HG03280 (cell line): ENCODE results near the gene TAF4B.
"Not testable (repeated sequence)": the region's sequence is repeated elsewhere in the genome, so short reads cannot be mapped to it uniquely, and the experiment has no call there.

Experiments
- ATAC-seq: cut with Tn5 transposase; IDR thresholded peaks from one replicate; pipeline ENCODE4 v1.9.1; 2021; ENCODE audit warnings: mild to moderate bottlenecking, moderate library complexity; ENCODE audit not compliant: unreplicated experiment

The TAF4B gene

DNA sequence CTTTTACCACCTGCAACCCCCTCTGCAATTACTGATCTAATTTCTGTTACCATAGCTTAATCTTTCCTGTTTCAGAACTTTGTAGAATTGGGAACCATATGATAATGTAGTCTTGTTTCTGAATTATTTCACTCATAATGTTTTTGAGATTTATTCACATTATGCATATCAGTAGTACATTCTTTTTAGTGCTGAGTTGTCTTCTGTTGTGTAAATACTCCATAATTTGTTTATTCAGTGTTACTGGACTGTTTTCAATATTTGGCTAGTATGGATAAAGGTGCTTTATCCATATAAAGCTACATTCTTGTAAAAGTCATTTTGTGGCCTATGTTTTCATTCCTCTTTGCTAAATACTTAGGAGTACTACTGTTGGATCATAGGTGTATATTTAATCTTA, 152.5 kb downstream of the TAF4B start:
- ATAC-seq = no peak

DNA sequence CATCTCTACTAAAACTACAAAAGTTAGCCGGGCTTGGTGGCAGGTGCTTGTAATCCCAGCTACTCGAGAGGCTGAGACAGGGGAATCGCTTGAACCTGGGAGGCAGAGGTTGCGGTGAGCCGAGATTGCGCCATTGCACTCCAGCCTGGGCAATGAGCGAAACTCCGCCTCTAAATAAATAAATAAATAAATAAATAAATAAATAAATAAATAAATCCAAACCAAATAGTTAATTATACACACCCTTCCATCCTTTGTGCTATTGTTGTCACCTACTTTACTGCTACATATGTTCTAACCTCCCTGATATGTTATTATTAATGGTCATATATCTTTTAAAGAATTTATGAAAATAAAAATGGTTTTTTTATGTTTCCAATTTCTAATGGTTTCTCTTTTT, 155.3 kb downstream of the TAF4B start:
- not testable (repeated sequence) for ATAC-seq

DNA sequence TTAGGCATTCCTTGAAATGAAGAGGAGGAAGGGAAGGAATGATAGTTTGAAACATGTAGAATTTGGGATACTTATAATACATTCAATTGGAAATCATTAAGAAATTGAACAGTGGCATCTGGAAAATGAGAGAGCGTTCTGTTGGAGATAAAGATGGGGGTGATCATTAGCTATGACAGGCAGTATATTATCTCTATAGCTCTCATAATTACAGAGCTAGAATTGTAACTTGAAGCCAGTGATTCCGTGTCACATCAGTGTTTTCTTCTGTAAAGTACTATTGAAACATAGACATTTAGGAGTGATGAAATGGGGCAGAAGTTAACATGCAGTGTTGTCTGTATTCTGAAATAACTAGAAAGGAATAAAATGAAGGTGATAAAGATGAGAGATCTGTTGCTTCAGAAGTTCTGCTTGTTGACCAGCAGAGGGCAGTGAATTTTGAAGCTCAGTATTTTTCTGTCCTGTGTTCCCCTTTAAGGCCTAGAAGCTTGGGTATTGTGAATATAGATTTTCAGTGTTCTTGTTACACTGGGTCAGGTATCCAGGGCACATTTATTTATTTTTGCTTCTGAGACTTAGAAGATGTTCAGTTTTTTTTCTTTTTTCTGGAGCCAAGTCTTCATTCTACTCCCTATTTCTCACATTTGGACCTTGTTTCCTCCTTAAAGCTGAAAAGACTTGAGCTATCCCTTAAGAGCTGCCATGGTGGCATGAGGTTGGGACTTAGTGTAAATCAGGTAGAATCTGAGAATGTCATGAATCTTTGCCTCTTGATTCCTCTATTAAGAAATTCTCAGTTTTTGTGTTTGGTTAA, 157.4 kb downstream of the TAF4B start:
- peak; percentile 82 for ATAC-seq

DNA sequence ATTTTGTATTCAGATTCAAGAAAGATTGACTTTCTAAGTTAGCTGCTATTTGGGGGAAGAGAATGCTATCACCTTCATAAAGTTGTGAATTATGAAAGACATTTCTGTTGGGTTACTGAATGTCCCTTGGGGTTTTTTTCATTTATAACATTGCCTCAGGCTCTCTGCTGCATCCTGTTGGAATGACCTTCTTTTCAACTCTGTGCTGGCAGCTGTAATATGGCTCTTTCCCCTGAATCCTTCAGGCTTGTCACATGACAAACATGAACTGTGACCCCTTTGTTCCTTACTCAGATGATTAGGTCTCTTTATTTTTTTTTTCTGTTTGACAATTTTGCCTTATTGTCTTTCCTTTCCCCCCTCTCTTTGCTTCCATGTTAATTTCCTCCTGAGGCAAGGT, 159.8 kb downstream of the TAF4B start:
- no peak for ATAC-seq

DNA sequence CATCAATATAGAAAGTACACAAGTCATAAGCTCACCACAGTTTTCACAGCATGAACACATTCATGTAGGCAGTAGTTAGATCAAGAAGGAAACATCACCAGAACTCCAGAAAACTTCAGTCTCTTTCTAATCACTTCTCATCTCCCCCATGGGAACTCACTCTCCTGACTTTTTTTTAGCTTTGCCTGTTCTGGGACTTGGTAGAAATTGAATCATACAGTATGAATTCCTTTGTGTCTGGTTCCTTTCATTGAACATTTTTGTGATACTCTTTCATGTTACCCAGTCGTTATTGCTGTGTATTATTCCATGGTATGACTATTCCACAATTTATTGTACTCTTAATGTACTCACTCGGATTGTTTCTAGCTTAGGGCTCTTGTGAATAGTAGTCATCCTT, 160.2 kb downstream of the TAF4B start:
- no peak for ATAC-seq

DNA sequence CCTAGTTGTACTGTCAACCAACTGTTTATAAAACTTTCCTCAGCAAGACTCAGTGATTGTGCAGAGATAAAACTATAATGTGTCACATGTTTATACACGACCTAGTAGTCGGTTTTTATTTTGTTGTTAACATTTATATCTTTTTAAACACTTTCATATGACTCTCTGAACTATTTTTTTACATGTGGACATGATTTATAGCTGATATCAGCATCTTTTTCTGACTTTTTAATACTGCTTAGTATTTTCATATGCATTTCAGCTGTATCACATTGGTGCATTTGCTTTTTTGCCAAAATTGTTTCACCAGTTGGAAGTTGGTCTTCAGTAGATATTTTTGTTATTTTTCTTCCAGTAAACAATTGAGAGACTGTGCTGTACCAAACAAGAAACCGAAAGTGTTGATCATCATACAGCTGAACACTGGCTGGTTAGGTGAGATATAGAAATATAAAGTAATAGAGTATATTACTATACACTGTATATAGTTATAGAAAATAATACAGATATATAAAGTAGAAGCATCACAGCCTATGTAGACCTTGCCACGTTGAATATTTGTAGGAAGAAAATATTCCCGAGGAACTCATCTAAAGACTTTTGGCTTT, 167.9 kb downstream of the TAF4B start:
- ATAC-seq = no peak

DNA sequence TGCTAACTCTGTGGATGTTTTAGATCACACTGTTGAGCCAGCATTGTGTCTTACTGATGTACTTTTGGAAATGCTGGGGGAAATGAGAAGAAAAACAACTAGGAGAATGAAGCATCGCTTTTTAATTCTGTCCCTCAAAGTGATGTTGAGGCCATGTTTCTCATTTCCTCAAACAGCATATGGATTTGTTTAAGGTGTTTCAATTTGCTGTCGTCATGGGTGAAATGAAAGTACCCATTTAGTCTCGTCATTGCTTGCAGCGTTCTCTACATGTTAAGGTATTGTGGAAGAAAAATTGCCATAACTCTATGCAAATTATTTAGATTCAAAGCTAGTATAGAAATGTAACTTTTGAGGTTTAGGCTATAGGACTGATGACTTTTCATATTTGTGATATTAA, 170.8 kb downstream of the TAF4B start:
- no peak for ATAC-seq

DNA sequence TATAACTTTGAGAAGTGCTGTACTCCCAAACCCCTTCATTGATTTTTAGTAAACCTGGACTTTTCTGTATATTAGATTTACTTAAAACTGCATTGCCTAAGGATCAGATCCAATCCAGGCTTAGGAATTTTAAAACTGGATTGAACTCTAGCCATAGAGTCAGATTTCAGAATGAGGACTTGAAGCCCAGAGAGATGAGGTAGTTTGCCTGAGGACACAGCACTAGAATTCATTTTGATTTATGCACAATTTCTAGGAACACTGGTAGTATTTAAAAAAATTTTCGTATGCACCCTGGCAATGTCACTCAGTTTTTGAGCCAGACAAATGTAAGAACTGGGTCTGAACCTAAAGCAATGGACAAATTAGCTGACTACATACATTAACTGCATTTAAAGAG, 177.2 kb downstream of the TAF4B start:
- no peak for ATAC-seq

DNA sequence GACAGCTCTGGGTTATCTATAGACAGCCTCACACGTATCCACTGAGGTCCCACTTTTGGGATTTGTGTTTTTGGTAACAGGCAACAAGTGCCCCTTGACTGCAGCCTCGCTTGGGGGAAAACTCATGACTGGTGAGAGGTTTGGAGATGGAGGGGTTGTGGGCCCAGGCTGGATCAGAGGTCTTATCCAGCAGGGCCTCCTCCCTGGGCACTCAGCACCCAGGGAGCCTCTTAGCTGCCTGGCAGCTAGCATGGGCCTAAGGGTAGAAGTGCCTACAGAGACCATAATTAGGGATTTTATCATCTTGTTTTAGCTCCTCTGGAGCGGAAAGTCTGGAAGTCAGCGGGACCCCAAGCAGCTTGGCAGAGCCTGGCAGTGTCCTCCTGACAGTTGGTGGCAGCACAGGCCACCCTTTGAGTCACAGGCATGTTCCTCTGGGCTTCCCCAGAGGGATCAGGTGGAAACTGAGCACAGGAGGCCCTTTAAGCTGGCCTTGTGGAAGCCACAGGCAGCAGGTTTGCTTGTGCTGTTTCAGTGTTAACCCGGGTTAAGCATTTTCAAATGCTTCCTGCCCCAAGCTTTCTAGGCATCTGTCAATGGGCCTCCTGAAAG, 179.1 kb downstream of the TAF4B start:
- peak; percentile 60 for ATAC-seq

DNA sequence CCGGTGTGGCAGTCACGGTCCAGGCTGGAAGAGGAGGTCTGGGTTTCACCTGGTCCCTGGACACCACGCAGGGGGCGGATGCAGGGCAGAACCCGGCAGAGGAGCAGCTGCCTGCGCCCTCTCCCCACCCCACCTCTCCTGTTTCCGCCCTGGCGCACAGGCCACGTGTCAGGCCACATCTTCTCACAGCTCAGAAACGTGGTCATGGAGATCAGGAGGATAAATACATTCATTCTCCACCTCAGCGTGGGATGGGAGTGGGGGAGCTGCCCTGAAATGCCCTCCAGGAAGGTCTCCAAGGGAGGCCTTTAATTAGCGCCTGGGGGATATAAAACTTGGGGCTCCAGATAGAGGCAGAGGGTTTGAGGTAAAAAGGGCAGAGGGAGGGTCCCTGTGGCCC, 180.1 kb downstream of the TAF4B start:
- no peak for ATAC-seq

DNA sequence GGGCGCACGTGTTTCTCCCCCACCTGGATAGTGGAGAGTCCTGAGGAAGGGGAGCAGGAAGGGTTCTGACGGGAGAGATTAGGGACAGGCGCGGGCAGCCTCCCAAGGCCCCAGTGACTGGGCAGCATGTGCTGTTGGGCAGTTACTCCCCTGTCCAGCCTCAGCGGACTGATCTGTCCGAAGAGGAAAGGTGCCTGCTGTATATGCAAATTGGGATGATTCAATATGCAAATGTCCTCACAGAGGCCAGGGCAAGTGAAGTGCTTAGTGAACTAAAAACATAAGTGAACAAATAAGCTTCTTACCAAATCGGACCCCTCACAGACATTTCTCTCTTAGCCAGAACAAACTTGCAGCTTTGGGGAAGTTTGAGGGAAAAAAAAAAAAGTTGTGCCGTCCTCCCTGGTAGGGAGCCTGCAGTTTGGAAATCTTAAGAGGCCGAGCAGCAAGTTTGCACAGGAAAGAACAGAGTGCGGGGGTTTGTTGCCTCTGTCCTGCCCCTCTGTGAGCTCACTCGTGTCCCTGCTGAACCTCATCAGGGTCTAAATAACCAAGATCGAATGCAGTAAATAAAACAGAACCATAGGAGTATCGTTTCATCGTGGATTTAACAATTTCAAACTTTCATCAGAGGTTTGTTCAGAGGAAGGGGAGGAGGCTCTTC, 180.7 kb downstream of the TAF4B start:
- ATAC-seq = no peak

DNA sequence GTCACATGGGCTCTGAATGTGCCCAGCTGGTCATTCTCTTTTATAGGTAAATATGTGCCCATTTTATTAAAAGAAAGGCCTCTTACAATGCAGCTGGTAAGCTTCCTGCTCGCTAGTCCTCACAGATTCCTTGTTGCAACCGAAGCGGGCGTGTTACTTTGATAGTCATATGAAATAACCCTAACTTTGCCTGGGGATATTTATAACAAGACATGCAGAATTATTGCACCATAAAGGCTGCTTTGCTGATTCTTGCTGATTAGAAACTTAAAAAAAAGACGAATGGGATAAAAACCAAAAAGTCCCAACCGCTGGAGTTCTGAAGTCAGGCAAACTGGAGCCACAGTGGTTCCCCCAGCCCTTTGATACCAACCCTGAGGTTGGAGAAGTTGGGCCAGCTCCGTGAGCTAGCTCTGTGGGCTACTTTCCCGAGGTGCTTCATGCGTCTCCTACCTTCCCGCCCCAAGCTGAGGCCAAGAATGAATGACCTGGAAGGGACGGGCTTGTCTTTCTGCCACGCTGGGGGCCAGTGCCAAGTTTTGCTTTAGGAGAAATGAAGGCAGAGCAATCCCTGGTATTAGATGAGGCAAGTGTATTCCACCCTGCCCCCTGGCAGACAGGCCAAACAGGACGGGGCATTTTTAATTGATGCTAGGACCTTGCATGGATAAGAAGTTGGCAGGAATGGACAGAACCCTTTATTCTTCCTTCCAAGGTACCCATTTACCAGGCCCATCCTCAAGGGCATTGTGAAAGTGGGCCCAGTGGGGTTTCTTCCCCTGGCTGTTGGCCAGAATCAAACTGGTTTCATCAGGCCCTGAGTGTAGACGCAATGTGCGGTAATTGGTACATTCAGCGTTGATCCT, 181.7 kb downstream of the TAF4B start:
- no peak for ATAC-seq

DNA sequence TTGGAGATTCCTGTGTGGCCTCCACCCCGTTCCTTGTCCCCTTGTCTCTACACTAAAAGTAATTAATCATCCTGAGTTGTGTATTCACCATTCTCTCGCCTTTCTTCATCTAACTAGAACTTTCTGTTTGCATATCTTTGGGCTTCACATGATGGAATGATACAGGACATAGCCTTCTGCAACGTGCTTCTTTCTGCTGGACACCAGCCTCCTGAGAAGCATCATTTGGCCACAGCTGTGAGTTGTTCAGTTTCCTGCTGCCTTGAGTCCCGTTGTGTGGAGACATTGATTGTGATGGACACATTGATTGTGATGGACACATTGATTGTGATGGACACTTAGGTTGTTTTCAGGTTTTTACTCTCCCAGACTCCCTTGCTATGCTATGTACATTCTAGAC, 182.8 kb downstream of the TAF4B start:
- no peak for ATAC-seq

DNA sequence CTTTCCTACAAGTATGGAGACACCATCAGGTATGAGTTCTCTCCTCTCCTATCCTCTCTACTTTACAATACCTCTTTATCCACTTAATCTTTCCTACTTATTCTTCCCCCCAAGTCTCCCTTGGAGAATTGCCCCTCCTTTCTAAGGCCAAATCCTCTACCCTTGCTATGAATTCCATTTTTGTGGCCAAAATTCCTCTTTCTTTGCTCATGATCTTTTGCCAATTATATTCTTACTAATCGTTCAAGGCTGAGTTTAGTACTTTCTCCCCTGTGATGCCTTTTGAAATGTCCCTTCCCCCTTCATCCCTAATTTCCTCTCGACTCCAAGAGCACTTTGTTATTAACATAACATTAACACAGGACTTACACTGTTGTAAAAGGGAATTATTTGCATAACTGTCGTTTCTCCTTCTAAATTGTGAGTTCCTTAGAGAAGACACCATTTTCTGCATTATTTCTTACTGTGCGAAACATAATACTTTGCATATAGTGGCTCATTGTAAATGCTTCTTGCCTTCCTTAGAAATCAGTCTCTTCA, 188.7 kb downstream of the TAF4B start:
- ATAC-seq = no peak

DNA sequence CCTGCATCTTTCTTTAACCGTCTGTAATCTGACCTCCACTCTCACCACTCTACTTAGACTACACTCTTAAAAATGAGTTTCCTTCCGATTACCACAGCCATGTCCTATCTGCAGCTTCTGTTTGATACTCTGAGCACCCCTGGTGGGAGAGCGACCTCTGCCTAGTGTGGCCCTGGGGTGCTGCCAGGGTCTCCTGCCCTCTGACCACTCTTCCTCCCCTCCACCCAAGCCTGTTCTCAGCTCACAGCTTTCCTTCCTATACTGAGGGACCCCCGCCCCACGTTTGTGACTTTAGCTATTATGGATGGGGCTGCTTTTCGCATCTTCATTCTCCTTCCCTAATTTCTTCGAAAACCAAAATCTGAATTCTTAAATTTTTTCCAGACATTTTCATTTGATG, 189.4 kb downstream of the TAF4B start:
- no peak for ATAC-seq

DNA sequence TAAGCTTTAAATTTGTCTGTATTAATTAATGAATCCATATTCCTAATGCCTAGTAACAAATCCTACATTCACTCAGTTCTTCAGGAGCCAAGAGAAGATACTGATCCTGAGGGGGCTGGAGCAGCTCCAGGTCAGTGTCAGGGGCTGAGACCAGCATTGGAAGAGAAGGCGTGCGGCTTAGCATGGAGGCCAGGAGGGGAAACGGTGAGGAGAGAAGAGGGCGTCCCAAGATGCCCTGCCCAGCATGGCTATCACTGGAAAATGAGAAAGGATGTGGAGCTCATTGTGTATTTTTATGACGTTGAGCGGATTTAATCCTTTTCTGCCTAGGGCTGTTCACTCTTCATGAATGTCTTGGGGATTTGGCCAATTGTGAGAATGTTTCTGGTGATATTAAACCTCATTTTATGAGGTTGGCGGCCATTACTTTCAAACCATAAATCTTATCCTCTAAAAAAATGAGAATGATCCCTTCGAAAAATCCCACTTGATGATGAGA, 190.5 kb downstream of the TAF4B start:
- no peak for ATAC-seq

DNA sequence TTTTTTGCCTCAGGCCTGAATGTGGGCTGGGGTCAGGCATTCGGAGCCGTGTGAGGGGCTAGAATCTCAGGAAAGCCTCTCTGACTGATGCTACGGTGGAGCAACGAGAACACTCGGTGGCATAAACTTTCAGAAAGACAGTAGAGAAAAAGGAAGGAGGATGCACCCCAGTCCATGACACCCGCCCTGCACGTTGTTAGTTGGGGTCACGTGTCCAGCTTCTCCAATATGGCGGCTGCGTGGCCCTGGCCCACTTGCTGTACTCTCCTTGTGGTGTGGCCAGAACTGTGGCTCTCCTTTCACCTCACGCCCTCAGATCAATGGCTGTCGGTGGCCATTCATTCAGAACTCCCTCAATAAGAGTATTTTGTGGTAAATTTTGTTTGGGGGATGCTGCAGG, 190.9 kb downstream of the TAF4B start:
- ATAC-seq = no peak

DNA sequence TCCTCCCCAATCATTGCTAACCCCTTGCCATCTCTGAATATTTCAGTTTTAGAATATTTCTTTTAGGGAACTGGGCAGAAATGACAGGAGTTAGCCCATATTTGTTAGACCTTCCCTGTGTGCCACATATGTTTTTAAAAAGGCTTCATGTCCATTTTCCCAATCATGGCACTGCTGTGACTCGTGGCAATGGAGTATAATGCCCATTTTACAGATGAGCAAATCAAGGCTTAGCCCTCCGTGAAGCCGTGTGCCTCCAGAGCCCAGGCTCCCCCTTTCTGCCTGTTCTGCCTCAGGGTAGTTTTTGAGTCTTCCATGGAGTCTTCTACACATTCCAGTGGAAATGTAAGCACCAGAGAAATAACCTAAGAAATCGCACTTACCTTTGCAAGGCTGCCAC, 192.0 kb downstream of the TAF4B start:
- ATAC-seq = no peak

DNA sequence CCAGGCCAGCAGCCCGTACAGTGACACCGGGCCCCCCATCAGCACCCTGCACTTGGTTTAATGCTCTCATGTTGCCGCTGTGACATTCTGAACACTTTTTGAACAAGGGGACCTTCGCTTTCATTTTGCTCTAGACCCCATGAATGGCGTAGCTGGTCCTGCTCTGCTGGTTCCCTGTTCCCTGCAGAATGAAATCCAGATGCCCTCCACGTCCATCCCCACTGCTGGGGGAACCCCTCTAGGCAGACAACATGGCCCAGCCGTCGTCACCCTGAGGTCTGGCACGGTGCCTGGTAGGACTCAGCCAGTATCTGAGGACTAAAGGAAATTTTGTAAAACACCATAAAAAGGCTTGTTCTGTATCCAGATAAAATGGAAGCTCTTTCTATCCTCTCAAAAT, 193.5 kb downstream of the TAF4B start:
- no peak for ATAC-seq

DNA sequence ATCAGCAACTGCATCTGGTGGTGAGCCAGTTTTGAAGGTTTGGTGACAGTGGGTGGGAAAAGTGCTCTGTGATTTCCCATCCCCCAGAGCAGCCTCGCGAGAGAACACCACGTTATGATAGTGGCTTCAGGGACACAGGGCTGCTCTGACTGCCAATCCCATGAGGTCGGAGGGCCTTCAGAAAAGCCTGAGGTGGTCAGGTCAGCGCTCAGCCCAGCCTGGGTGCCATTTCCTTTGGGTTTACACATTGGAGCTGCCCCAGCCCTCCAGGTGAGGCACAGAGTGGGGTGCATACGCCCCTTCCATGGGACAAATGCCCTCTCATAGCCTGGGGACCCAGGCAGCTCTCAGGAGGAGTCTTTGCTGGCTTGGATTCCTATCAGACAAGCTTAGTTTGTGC, 195.3 kb downstream of the TAF4B start:
- no peak for ATAC-seq
